NB4 (cell line): ENCODE data around the gene CTNNA2.

Experiments used
- CTCF ChIP-seq: IDR thresholded peaks from one replicate; pipeline ENCODE4 v1.5.1; 2012; ENCODE audit warnings: low read depth, low read length
- POLR2A ChIP-seq: IDR thresholded peaks from 2 replicates; pipeline ENCODE4 v1.6.1; 2011; ENCODE audit warnings: mild to moderate bottlenecking; ENCODE audit not compliant: insufficient read length; ENCODE audit errors: extremely low read depth

DNA sequence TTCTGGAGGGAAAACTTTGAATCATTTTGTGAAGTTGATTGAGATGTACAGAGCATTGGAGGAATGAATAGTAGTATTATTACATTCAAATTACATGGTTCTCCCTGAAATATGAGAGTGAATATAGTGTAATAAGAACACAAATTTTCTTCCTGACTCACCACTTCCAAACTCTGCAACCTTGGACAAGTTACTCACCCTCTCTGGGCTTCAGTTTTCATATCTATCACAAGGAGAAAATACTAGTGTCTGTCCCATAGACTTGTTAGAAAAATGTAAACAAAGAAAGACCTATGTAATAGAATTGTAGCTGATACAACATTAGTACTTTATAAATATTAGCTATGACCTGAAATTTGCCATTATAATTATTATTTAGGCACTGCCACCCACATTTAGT, 640.9 kb downstream of the CTNNA2 start:
- TF ChIP-seq CTCF = no peak
- no peak for TF ChIP-seq POLR2A
